22Rv1 (cell line): ENCODE results near the gene IPO8.
"Not testable (repeated sequence)": the region's sequence is repeated elsewhere in the genome, so short reads cannot be mapped to it uniquely, and the experiment has no call there.

ENCODE experiments used
- H3K27ac ChIP-seq: fragments of 450-650 bp; 2 replicates; pipeline ENCODE4 v1.5.1; 2017
- CTCF ChIP-seq: fragments of 450-650 bp; IDR thresholded peaks from 2 replicates; pipeline ENCODE4 v1.5.1; 2017; ENCODE audit warnings: mild to moderate bottlenecking
- ZFX ChIP-seq: fragments of 450-650 bp; IDR thresholded peaks from 2 replicates; pipeline ENCODE4 v1.6.1; 2017; ENCODE audit warnings: antibody characterized with exemption, borderline replicate concordance

Gene IPO8

GRCh38 chr12:30640392-30640791 is 55.3 kb downstream of the IPO8 start:
- TF ChIP-seq ZFX (no peak), CTCF (no peak)
- H3K27ac ChIP-seq = no peak overlapping the region

GRCh38 chr12:30635385-30635784 is 60.3 kb downstream of the IPO8 start:
- TF ChIP-seq CTCF (no peak), ZFX (no peak)
- no peak overlapping the region for H3K27ac ChIP-seq

- TF ChIP-seq CTCF = no peak
- TF ChIP-seq ZFX = no peak
- no peak overlapping the region for H3K27ac ChIP-seq
Observed at GRCh38 chr12:30631740-30632139, 63.9 kb downstream of the IPO8 start.

GRCh38 chr12:30630979-30631285 is 64.7 kb downstream of the IPO8 start:
- TF ChIP-seq ZFX = no peak
- TF ChIP-seq CTCF = no peak
- H3K27ac ChIP-seq = no peak overlapping the region

- no peak overlapping the region for H3K27ac ChIP-seq
- TF ChIP-seq ZFX = no peak
Observed at GRCh38 chr12:30630076-30630978, 65.3 kb downstream of the IPO8 start.

- no peak for TF ChIP-seq ZFX
- no peak for TF ChIP-seq CTCF
- no peak overlapping the region for H3K27ac ChIP-seq
Observed at GRCh38 chr12:30626847-30627246, 68.8 kb downstream of the IPO8 start.

GRCh38 chr12:30624009-30624408 is 71.7 kb downstream of the IPO8 start:
- TF ChIP-seq ZFX = no peak
- no peak for TF ChIP-seq CTCF
- H3K27ac ChIP-seq = no peak overlapping the region

GRCh38 chr12:30622509-30622908 is 73.2 kb downstream of the IPO8 start:
- H3K27ac ChIP-seq = no peak overlapping the region
- TF ChIP-seq CTCF (no peak), ZFX (no peak)

- H3K27ac ChIP-seq = not testable (repeated sequence)
Observed at GRCh38 chr12:30621663-30622241, 73.9 kb downstream of the IPO8 start.
